ENCODE measurements around the gene ZNF211. TPM values are rescaled to one million over a fixed set of nuclear protein-coding genes. Genes with fewer than 3 reads are reported as not detected.

ZNF211 gene
- 19.1 and 21.2 TPM in 2 replicates for total RNA-seq

GRCh38 chr19:57632987-57633831, at the start of gene ZNF211:
Gene ZNF211, plus strand, starts transcription at chr19:57633168. Its CDS starts 179 bp downstream, at chr19:57633347.

GRCh38 chr19:57583521-57584416, 49.2 kb upstream of the ZNF211 start, which contains the start of gene ZIK1:
Gene ZIK1, plus strand, starts transcription at chr19:57584145. Its CDS starts 212 bp downstream, at chr19:57584357.

GRCh38 chr19:57599761-57600383, 33.1 kb upstream of the ZNF211 start, which contains the start of gene ZNF530:
Gene ZNF530, plus strand, starts transcription at chr19:57599885. Its CDS starts 4,461 bp downstream, at chr19:57604346.

GRCh38 chr19:57613941-57614743, 18.8 kb upstream of the ZNF211 start, which contains the start of gene ZNF134:
Gene ZNF134, plus strand, starts transcription at chr19:57614242. Its CDS starts 5,227 bp downstream, at chr19:57619469.

GRCh38 chr19:57668635-57669034, 35.7 kb downstream of the ZNF211 start, which contains the start of gene ZSCAN4:
Gene ZSCAN4, plus strand, starts transcription at chr19:57668935. Its CDS starts 7,211 bp downstream, at chr19:57676146.

Other genes with a start within 250 kb of the ZNF211 start
- 22.7 and 29.4 TPM in 2 replicates for gene ZNF548, start 243.3 kb upstream of the ZNF211 start, total RNA-seq
- gene ZNF17, start 222.0 kb upstream of the ZNF211 start, total RNA-seq: 12.9 and 16.9 TPM in 2 replicates
- gene ZNF749, start 197.8 kb upstream of the ZNF211 start, total RNA-seq: 14.1 and 16.5 TPM in 2 replicates
- 0.11 and 0.39 TPM in 2 replicates for gene VN1R1, start 176.0 kb upstream of the ZNF211 start, total RNA-seq
- gene ZNF772, start 155.6 kb upstream of the ZNF211 start, total RNA-seq: 21.9 and 22.0 TPM in 2 replicates
- gene ZNF419, start 145.4 kb upstream of the ZNF211 start, total RNA-seq: 7.8 and 10.6 TPM in 2 replicates
- 10.8 and 18.8 TPM in 2 replicates for gene ZNF773, start 133.2 kb upstream of the ZNF211 start, total RNA-seq
- gene ZNF549, start 105.8 kb upstream of the ZNF211 start, total RNA-seq: 5.3 and 5.9 TPM in 2 replicates
- gene ZNF550, start 73.3 kb upstream of the ZNF211 start, total RNA-seq: 10.2 and 13.0 TPM in 2 replicates
- gene ZNF416, start 54.3 kb upstream of the ZNF211 start, total RNA-seq: 7.5 and 8.0 TPM in 2 replicates
- gene ZIK1, start 49.0 kb upstream of the ZNF211 start, total RNA-seq: 9.9 and 13.3 TPM in 2 replicates
- gene ZNF530, start 33.3 kb upstream of the ZNF211 start, total RNA-seq: 3.7 and 6.7 TPM in 2 replicates
- gene ZNF134, start 18.9 kb upstream of the ZNF211 start, total RNA-seq: 23.9 and 26.6 TPM in 2 replicates
- gene ZSCAN4, start 35.8 kb downstream of the ZNF211 start, total RNA-seq: 0.22 and 0.39 TPM in 2 replicates
- 12.5 and 13.0 TPM in 2 replicates for gene ZNF551, start 48.8 kb downstream of the ZNF211 start, total RNA-seq
- gene ZNF154, start 76.0 kb downstream of the ZNF211 start, total RNA-seq: 5.1 and 14.9 TPM in 2 replicates
- gene ZNF671, start 94.5 kb downstream of the ZNF211 start, total RNA-seq: 12.5 and 12.6 TPM in 2 replicates
- gene ZNF776, start 113.6 kb downstream of the ZNF211 start, total RNA-seq: 20.5 and 22.4 TPM in 2 replicates
- gene ZNF586, start 136.5 kb downstream of the ZNF211 start, total RNA-seq: 17.0 and 22.4 TPM in 2 replicates
- 9.0 and 22.1 TPM in 2 replicates for gene ZNF552, start 181.7 kb downstream of the ZNF211 start, total RNA-seq
- gene ZNF587B, start 197.1 kb downstream of the ZNF211 start, total RNA-seq: 20.9 and 25.1 TPM in 2 replicates
- 43.1 and 51.8 TPM in 2 replicates for gene ZNF587, start 216.7 kb downstream of the ZNF211 start, total RNA-seq